Measurements from ENCODE around the gene P4HA2. TPM values are rescaled to one million over a fixed set of nuclear protein-coding genes. Genes with fewer than 3 reads are reported as not detected.
A peak's percentile ranks its signal among the peaks of the same experiment; 100 is the strongest.

The P4HA2 gene
- total and polyA plus RNA-seq, 4 experiments from 2014 or later: 0.14 to 0.96 (median 0.28) TPM; not detected in 1

DNA sequence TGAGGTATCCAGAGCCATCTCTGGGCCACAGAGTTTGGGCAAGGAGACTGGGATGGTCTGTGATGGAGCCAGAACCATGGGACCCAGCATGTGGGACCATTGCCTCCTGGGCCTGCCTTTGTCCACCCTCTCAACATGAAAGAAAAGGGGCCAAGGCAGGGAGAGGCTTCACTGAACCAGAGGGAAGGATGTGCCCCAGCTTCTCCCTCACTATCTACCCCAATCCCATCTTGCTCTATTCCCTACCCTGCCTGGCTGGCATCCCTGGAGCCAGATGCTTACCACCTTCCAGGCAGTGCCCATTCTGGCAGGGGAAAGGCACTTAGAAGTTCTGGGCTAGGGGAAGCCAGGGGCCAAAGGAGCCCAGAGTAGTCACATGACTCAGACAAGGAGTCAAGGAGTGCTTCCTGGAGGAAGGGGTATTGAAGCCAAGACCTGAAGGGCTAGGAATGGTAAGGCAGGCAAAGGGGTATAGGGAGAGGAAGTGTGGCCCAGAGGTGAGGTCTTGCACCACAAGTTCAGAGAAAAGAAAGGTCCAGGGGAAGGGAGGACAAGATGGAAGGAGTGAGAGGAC is 39.6 kb upstream of the P4HA2 start:
- Histone ChIP-seq H3K9me3 (ENCODE audit: control insufficient read depth in 1 of 2, low read length in 2 of 2) (no peaks in the 10 kb centered on the region), H3K4me3 (ENCODE audit: low read length in 2 of 2) (no peak overlapping the region), H3K27ac (ENCODE audit: low read depth, low read length) (no peak overlapping the region), H3K4me1 (ENCODE audit: insufficient read depth, low read length) (no peaks in the 10 kb centered on the region), H3K36me3 (ENCODE audit: insufficient read depth, low read length) (no peaks in the 10 kb centered on the region), H3K27me3 (ENCODE audit: insufficient read depth, low read length) (no peaks in the 10 kb centered on the region)
- intact Hi-C loops (cut with micrococcal nuclease): no loop called here
- peaks cover 0 to 2% of the 10 kb centered on the region in 2 donors for H3K27me3 Mint-ChIP-seq
- no peak overlapping the region for H3K4me3 Mint-ChIP-seq
- H3K4me1 Mint-ChIP-seq: peaks cover 0 to 9% (median 5%) of the 10 kb centered on the region in 4 donors
- peak overlapping the region in 2 of 7 donors; percentile 24 to 30 for H3K27ac Mint-ChIP-seq
- H3K9me3 Mint-ChIP-seq: no peaks in the 10 kb centered on the region
- ChIA-PET CTCF (ENCODE audit: partially characterized antibody) (no interaction called here), POLR2A (ENCODE audit: partially characterized antibody) (interaction anchor here (0.5 kb wide), 1 partner anchor 11 kb away, joined by 3 read pairs; no protein-coding TSS in a partner anchor)
- no peaks in the 10 kb centered on the region for H3K36me3 Mint-ChIP-seq
- DNase-seq: no peak

DNA sequence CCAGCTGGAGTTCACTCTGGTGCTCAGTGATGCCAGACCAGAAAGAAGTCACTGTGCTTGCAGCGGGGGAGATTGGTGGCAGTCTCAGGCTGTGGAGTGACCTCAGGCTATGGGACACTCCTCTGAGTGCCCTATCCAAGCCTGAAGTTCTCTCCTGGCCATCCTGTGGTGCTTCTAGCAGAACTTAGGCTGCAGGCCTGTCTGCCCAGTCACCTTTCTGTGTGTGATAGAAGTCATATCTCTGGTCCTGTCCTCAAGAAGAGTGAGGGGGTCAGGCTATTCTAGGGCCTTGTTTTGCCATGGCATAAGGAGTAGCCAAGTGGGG is 39.1 kb upstream of the P4HA2 start:
- H3K9me3 ChIP-seq (ENCODE audit: control insufficient read depth in 1 of 2, low read length in 2 of 2): no peaks in the 10 kb centered on the region
- H3K9me3 Mint-ChIP-seq: no peaks in the 10 kb centered on the region
- H3K4me3 ChIP-seq (ENCODE audit: low read length in 2 of 2): no peak overlapping the region
- H3K4me3 Mint-ChIP-seq: no peak overlapping the region
- no peak for DNase-seq
- H3K27ac ChIP-seq (ENCODE audit: low read depth, low read length): no peak overlapping the region
- intact Hi-C loops (cut with micrococcal nuclease): no loop called here
- H3K27me3 ChIP-seq (ENCODE audit: insufficient read depth, low read length): no peaks in the 10 kb centered on the region
- CTCF ChIA-PET (ENCODE audit: partially characterized antibody): no interaction called here
- no peaks in the 10 kb centered on the region for H3K27me3 Mint-ChIP-seq
- POLR2A ChIA-PET (ENCODE audit: partially characterized antibody): interaction anchor here (0.5 kb wide), 1 partner anchor 11 kb away, joined by 3 read pairs; no protein-coding TSS in a partner anchor
- no peaks in the 10 kb centered on the region for H3K4me1 ChIP-seq (ENCODE audit: insufficient read depth, low read length)
- peaks cover 0 to 7% (median 4%) of the 10 kb centered on the region in 4 donors for H3K4me1 Mint-ChIP-seq
- H3K27ac Mint-ChIP-seq: peak overlapping the region in 2 of 7 donors; percentile 30 to 68
- H3K36me3 Mint-ChIP-seq: no peaks in the 10 kb centered on the region
- H3K36me3 ChIP-seq (ENCODE audit: insufficient read depth, low read length): no peaks in the 10 kb centered on the region

DNA sequence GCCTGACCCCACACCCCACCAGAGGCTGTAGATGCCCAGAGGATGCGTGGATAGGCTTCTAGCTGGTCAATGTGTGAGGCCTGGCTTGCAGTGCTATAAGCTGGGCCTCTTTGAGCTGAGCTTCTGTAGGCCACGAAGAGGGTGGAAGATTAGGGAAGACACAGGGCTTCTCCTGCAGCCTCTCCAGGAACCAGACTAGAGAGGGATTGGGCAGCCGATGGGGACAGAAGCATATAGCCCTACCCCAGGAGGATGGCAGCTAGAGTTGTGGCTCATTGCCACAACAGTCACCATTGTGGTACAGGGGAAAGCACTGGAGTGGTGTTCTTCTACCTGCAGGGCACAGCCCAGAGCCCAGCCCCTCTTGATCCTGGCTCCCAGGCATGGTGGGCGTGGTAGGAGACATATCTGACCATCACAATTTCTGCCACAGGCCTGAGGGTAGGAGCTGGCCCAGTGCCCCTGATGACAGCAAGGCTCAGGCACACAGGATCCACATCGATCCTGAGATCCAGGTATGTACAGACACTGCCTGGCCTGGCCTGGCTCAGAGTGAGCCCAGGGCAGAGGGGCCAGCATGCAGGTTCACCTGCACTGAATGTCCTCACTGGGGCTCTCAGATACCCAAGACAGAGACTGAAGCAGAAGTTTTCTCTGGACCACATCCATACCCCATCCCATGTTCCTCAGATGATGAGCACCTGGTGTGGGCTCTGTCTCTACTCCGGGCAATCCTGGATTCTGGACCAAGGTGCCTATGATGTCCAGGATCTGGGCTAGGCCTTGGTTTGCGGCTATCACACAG is 38.6 kb upstream of the P4HA2 start:
- H3K27me3 Mint-ChIP-seq: no peaks in the 10 kb centered on the region
- ChIA-PET POLR2A (ENCODE audit: partially characterized antibody) (no interaction called here), CTCF (ENCODE audit: partially characterized antibody) (no interaction called here)
- Histone ChIP-seq H3K27me3 (ENCODE audit: insufficient read depth, low read length) (no peaks in the 10 kb centered on the region), H3K4me3 (ENCODE audit: low read length in 2 of 2) (no peak overlapping the region), H3K36me3 (ENCODE audit: insufficient read depth, low read length) (no peaks in the 10 kb centered on the region), H3K9me3 (ENCODE audit: control insufficient read depth in 1 of 2, low read length in 2 of 2) (no peaks in the 10 kb centered on the region), H3K27ac (ENCODE audit: low read depth, low read length) (no peak overlapping the region), H3K4me1 (ENCODE audit: insufficient read depth, low read length) (no peaks in the 10 kb centered on the region)
- intact Hi-C loops (cut with micrococcal nuclease): no loop called here
- no peaks in the 10 kb centered on the region for H3K9me3 Mint-ChIP-seq
- H3K4me3 Mint-ChIP-seq: no peak overlapping the region
- H3K4me1 Mint-ChIP-seq: peaks cover 0 to 5% (median 3%) of the 10 kb centered on the region in 4 donors
- DNase-seq: no peak
- H3K27ac Mint-ChIP-seq: peak overlapping the region in 1 of 7 donors; percentile 23
- H3K36me3 Mint-ChIP-seq: no peaks in the 10 kb centered on the region

DNA sequence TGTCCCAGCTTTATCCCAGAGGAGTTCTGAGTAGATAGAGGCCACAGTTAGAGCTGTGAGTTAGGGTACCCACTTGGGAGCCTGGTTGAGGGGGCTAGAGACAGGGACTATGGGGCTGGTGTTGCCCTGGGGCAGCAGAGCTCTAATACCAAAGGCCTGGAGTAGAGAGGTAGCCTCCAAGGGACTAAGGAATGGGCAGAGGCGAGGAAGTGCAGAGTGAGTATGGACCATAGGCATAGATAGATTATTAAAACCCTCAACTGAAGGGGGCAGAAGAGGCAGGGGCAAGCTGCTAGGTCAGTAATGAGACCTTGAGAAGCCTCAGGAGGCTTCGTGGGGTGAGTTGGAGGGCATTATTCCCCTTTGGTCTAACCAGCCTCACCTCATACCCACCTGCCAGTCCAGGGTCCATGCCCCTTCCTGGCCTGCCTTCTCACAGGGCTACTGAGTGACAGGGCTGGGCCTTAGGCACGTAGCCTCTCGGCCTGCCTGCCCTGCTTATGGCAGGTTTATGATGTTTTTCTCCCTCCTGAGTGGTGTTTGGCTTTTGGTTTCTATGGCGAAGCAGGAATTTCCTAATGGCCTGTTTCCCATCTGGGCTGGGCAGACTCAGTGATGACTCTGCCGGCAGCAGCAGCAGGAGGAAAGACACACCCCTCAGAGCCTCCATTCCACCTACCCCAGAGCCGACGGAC is 37.8 kb upstream of the P4HA2 start:
- CTCF ChIA-PET (ENCODE audit: partially characterized antibody): no interaction called here
- H3K9me3 ChIP-seq (ENCODE audit: control insufficient read depth in 1 of 2, low read length in 2 of 2): no peaks in the 10 kb centered on the region
- H3K4me1 ChIP-seq (ENCODE audit: insufficient read depth, low read length): no peaks in the 10 kb centered on the region
- no peaks in the 10 kb centered on the region for H3K36me3 ChIP-seq (ENCODE audit: insufficient read depth, low read length)
- intact Hi-C loops (cut with micrococcal nuclease): no loop called here
- H3K27me3 Mint-ChIP-seq: no peaks in the 10 kb centered on the region
- POLR2A ChIA-PET (ENCODE audit: partially characterized antibody): no interaction called here
- no peak overlapping the region for H3K27ac ChIP-seq (ENCODE audit: low read depth, low read length)
- no peak overlapping the region for H3K4me3 ChIP-seq (ENCODE audit: low read length in 2 of 2)
- no peak for DNase-seq
- no peak overlapping the region for H3K27ac Mint-ChIP-seq
- H3K9me3 Mint-ChIP-seq: no peaks in the 10 kb centered on the region
- no peaks in the 10 kb centered on the region for H3K27me3 ChIP-seq (ENCODE audit: insufficient read depth, low read length)
- no peaks in the 10 kb centered on the region for H3K4me1 Mint-ChIP-seq
- no peaks in the 10 kb centered on the region for H3K36me3 Mint-ChIP-seq
- no peak overlapping the region for H3K4me3 Mint-ChIP-seq

DNA sequence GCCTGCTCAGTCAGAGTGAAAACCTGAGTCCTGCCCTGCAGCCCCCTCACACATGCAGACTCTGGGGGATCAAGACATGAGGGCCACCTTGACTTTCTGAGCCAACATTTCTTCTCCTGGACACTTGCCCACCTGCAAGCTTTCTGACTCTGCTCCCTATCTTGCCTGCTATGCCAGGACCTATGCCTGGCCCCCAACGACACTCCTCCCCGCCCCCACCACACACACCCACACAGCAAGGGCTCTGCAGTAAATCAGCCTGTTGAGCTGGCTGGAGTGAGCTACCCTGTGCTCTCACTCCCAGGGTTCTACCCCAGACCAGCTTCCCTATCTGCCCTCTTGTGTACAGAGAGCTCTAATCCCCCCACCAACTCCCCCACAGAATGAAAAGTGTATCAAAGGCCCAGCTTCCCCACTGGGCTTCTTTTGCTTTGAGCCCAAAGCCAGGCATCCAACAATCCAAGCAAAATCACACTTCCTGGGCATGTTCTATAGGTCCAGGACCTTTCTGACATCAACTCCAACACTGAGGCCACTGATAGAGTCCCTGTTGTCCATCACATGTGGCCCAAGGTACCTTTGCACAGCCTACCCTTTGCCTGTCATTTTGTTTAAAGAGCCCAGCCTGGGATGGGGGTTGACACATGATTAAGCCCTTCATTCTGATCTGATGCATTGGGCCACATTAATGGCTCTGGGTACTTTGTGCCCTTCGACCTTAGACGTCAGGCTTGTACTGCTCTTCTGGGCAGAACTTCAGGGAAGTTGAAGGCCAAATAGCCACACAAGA is 37.1 kb upstream of the P4HA2 start:
- no peaks in the 10 kb centered on the region for H3K9me3 Mint-ChIP-seq
- intact Hi-C loops (cut with micrococcal nuclease): no loop called here
- ChIA-PET CTCF (ENCODE audit: partially characterized antibody) (no interaction called here), POLR2A (ENCODE audit: partially characterized antibody) (no interaction called here)
- H3K4me1 ChIP-seq (ENCODE audit: insufficient read depth, low read length): no peaks in the 10 kb centered on the region
- no peaks in the 10 kb centered on the region for H3K36me3 ChIP-seq (ENCODE audit: insufficient read depth, low read length)
- no peaks in the 10 kb centered on the region for H3K27me3 ChIP-seq (ENCODE audit: insufficient read depth, low read length)
- no peak overlapping the region for H3K4me3 Mint-ChIP-seq
- no peaks in the 10 kb centered on the region for H3K27me3 Mint-ChIP-seq
- no peak overlapping the region for H3K4me3 ChIP-seq (ENCODE audit: low read length in 2 of 2)
- H3K27ac ChIP-seq (ENCODE audit: low read depth, low read length): no peak overlapping the region
- H3K36me3 Mint-ChIP-seq: no peaks in the 10 kb centered on the region
- DNase-seq: no peak
- H3K27ac Mint-ChIP-seq: no peak overlapping the region
- no peaks in the 10 kb centered on the region for H3K9me3 ChIP-seq (ENCODE audit: control insufficient read depth in 1 of 2, low read length in 2 of 2)
- no peaks in the 10 kb centered on the region for H3K4me1 Mint-ChIP-seq

DNA sequence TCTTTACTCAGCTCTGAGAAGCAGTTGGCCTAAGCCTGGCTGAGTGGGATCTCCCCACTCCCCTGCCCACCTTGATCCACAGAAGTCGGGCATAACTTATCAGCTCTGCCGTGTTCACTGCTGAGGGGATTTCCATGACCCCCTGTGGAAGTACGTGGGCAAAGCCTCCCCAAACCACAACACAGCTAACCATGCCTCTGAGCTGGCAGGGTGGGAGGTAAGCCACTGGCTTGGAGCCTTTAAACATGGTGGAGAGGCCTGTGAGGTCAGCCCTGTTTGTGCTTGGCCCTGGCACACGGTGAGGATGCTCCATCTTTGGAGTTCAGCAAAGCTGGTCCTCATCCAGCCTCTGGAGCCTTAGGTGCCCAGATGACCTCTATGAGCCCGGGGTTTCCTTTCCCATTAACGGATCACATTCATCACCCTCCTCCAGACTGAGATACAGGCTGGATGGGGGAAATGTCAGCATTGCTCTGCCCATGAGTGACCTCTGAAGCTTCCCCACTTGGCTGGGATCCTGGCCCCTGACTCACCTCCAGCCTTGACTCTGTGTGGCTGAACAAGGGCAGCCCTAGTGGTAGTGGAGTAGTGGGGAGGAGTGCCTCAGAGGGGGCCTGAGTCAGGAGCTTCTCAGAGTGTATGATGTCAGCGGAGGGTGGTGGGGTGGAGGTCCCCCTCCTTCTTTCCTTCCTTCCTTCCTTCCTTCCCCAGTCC is 36.1 kb upstream of the P4HA2 start:
- Histone ChIP-seq H3K4me1 (ENCODE audit: insufficient read depth, low read length) (no peaks in the 10 kb centered on the region), H3K27ac (ENCODE audit: low read depth, low read length) (no peak overlapping the region), H3K36me3 (ENCODE audit: insufficient read depth, low read length) (no peaks in the 10 kb centered on the region), H3K4me3 (ENCODE audit: low read length in 2 of 2) (no peak overlapping the region), H3K27me3 (ENCODE audit: insufficient read depth, low read length) (no peaks in the 10 kb centered on the region), H3K9me3 (ENCODE audit: control insufficient read depth in 1 of 2, low read length in 2 of 2) (no peaks in the 10 kb centered on the region)
- Mint-ChIP-seq H3K4me1 (no peaks in the 10 kb centered on the region), H3K9me3 (no peaks in the 10 kb centered on the region), H3K27me3 (no peaks in the 10 kb centered on the region), H3K4me3 (no peak overlapping the region), H3K36me3 (no peaks in the 10 kb centered on the region), H3K27ac (no peak overlapping the region)
- DNase-seq: no peak
- ChIA-PET CTCF (ENCODE audit: partially characterized antibody) (interaction anchor here (0.7 to 1.0 kb wide), 2 partner anchors 9 to 26 kb away, joined by 3 to 4 read pairs; no protein-coding TSS in a partner anchor), POLR2A (ENCODE audit: partially characterized antibody) (no interaction called here)
- intact Hi-C loops (cut with micrococcal nuclease): no loop called here

Measured in CD4-positive, alpha-beta memory T cell (primary cell).